ENCODE measurements around the gene ADCYAP1R1. TPM values are rescaled to one million over a fixed set of nuclear protein-coding genes. Genes with fewer than 3 reads are reported as not detected.

ADCYAP1R1 gene
- polyA plus RNA-seq, 1 donor from 2014 or later, result 8.6 TPM

- Histone ChIP-seq H3K27ac (ENCODE audit: low read length) (no peak overlapping the region), H3F3A (ENCODE audit: insufficient read depth, low read length, poor library complexity, severe bottlenecking) (no peaks in the 10 kb centered on the region), H3K9me2 (ENCODE audit: insufficient read depth, low read length) (no peaks in the 10 kb centered on the region), H3K36me3 (ENCODE audit: insufficient read depth, low read length) (no peaks in the 10 kb centered on the region), H2AFZ (ENCODE audit: low read depth, low read length) (no peak overlapping the region), H3K27me3 (ENCODE audit: insufficient read depth, low read depth, low read length) (no peaks in the 10 kb centered on the region), H3K9me3 (ENCODE audit: low read length) (no peaks in the 10 kb centered on the region), H3K79me2 (replicated peaks; ENCODE audit: insufficient read depth, low read length) (no peaks in the 10 kb centered on the region), H3K4me3 (ENCODE audit: low read length) (no peak overlapping the region), H4K20me1 (ENCODE audit: insufficient read depth) (no peaks in the 10 kb centered on the region), H3K4me2 (ENCODE audit: low read length) (no peak overlapping the region), H3K9ac (ENCODE audit: low read length) (no peak overlapping the region)
- TF ChIP-seq RAD21 (conservative IDR thresholded peaks at IDR 0.05) (no peak), TAF1 (IDR thresholded peaks at IDR 0.05; ENCODE audit: low read depth) (no peak), CTCF (IDR thresholded peaks at IDR 0.05; ENCODE audit: poor library complexity, severe bottlenecking) (no peak), EP300 (conservative IDR thresholded peaks at IDR 0.05; ENCODE audit: poor library complexity, severe bottlenecking) (no peak), SMC3 (conservative IDR thresholded peaks at IDR 0.05; ENCODE audit: poor library complexity) (no peak), MXI1 (conservative IDR thresholded peaks at IDR 0.05; ENCODE audit: poor library complexity, severe bottlenecking) (no peak), EZH2 (IDR thresholded peaks at IDR 0.05; ENCODE audit: borderline replicate concordance, insufficient read depth, low read length, poor library complexity, severe bottlenecking) (no peak)
- TF ChIP-seq, protein P1, sequence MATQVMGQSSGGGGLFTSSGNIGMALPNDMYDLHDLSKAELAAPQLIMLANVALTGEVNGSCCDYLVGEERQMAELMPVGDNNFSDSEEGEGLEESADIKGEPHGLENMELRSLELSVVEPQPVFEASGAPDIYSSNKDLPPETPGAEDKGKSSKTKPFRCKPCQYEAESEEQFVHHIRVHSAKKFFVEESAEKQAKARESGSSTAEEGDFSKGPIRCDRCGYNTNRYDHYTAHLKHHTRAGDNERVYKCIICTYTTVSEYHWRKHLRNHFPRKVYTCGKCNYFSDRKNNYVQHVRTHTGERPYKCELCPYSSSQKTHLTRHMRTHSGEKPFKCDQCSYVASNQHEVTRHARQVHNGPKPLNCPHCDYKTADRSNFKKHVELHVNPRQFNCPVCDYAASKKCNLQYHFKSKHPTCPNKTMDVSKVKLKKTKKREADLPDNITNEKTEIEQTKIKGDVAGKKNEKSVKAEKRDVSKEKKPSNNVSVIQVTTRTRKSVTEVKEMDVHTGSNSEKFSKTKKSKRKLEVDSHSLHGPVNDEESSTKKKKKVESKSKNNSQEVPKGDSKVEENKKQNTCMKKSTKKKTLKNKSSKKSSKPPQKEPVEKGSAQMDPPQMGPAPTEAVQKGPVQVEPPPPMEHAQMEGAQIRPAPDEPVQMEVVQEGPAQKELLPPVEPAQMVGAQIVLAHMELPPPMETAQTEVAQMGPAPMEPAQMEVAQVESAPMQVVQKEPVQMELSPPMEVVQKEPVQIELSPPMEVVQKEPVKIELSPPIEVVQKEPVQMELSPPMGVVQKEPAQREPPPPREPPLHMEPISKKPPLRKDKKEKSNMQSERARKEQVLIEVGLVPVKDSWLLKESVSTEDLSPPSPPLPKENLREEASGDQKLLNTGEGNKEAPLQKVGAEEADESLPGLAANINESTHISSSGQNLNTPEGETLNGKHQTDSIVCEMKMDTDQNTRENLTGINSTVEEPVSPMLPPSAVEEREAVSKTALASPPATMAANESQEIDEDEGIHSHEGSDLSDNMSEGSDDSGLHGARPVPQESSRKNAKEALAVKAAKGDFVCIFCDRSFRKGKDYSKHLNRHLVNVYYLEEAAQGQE (IDR thresholded peaks at IDR 0.05; ENCODE audit: borderline replicate concordance), result no peak
Observed at GRCh38 chr7:31073326-31074119, 21.4 kb downstream of the ADCYAP1R1 start.

- TF ChIP-seq POLR2AphosphoS5 (IDR thresholded peaks at IDR 0.05) (no peak), TAF1 (IDR thresholded peaks at IDR 0.05; ENCODE audit: low read depth) (no peak), EP300 (conservative IDR thresholded peaks at IDR 0.05; ENCODE audit: poor library complexity, severe bottlenecking) (no peak), RAD21 (conservative IDR thresholded peaks at IDR 0.05) (no peak), EZH2 (IDR thresholded peaks at IDR 0.05; ENCODE audit: borderline replicate concordance, insufficient read depth, low read length, poor library complexity, severe bottlenecking) (no peak), MXI1 (conservative IDR thresholded peaks at IDR 0.05; ENCODE audit: poor library complexity, severe bottlenecking) (no peak), CTCF (IDR thresholded peaks at IDR 0.05; ENCODE audit: poor library complexity, severe bottlenecking) (no peak)
- TF ChIP-seq, protein P1 (IDR thresholded peaks at IDR 0.05; ENCODE audit: borderline replicate concordance), result no peak
- H3F3A ChIP-seq (ENCODE audit: insufficient read depth, low read length, poor library complexity, severe bottlenecking), result no peaks in the 10 kb centered on the region
- no peaks in the 10 kb centered on the region for H3K36me3 ChIP-seq (ENCODE audit: insufficient read depth, low read length)
- H3K9ac ChIP-seq (ENCODE audit: low read length), result no peak overlapping the region
- H3K9me2 ChIP-seq (ENCODE audit: insufficient read depth, low read length), result no peaks in the 10 kb centered on the region
- H3K27ac ChIP-seq (ENCODE audit: low read length), result no peak overlapping the region
- H3K4me2 ChIP-seq (ENCODE audit: low read length), result no peak overlapping the region
- no peaks in the 10 kb centered on the region for H4K20me1 ChIP-seq (ENCODE audit: insufficient read depth)
- no peak overlapping the region for H2AFZ ChIP-seq (ENCODE audit: low read depth, low read length)
- H3K4me3 ChIP-seq (ENCODE audit: low read length), result no peak overlapping the region
- no peaks in the 10 kb centered on the region for H3K9me3 ChIP-seq (ENCODE audit: low read length)
- no peaks in the 10 kb centered on the region for H3K79me2 ChIP-seq (replicated peaks; ENCODE audit: insufficient read depth, low read length)
- H3K27me3 ChIP-seq (ENCODE audit: insufficient read depth, low read depth, low read length), result no peaks in the 10 kb centered on the region
Observed at GRCh38 chr7:31074120-31074383, 21.9 kb downstream of the ADCYAP1R1 start.

Measured in neural cell (in vitro differentiated cells).